Neural progenitor cell (in vitro differentiated cells): ENCODE measurements around the gene GRID1.

Source experiments
- EZH2 ChIP-seq: fragments of 200-600 bp; sonication (generic); IDR thresholded peaks from 2 replicates; pipeline ENCODE4 v1.6.1; 2017; ENCODE audit warnings: antibody characterized with exemption, mild to moderate bottlenecking, moderate library complexity
- EZH2phosphoT487 ChIP-seq: fragments of 200-600 bp; sonication (generic); IDR thresholded peaks from 2 replicates; pipeline ENCODE4 v1.6.1; 2017; ENCODE audit warnings: antibody characterized with exemption
- TF ChIP-seq, protein P1 (sequence below): fragments of 200-600 bp; sonication (generic); IDR thresholded peaks from 2 replicates; pipeline ENCODE4 v1.5.1; 2017; ENCODE audit warnings: antibody characterized with exemption, mild to moderate bottlenecking

DNA sequence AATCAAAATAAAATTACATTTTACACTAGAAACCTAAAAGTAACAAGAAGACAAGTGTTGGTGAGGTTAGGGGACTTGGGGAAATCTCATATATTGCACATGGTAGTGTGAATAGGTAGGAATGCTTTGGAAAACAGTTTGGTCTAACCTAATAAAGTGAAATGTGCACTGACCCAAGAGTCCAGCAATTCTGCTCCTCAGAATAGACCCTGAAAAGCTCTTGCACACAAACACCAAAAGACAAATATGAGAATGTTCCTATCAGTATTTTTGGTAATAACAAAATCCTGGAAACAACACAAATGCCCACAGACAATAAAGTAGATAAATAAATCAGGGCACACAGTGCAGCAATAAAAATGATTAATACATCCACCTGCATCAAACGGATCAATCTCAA, 165.7 kb downstream of the GRID1 start:
- TF ChIP-seq, protein P1, sequence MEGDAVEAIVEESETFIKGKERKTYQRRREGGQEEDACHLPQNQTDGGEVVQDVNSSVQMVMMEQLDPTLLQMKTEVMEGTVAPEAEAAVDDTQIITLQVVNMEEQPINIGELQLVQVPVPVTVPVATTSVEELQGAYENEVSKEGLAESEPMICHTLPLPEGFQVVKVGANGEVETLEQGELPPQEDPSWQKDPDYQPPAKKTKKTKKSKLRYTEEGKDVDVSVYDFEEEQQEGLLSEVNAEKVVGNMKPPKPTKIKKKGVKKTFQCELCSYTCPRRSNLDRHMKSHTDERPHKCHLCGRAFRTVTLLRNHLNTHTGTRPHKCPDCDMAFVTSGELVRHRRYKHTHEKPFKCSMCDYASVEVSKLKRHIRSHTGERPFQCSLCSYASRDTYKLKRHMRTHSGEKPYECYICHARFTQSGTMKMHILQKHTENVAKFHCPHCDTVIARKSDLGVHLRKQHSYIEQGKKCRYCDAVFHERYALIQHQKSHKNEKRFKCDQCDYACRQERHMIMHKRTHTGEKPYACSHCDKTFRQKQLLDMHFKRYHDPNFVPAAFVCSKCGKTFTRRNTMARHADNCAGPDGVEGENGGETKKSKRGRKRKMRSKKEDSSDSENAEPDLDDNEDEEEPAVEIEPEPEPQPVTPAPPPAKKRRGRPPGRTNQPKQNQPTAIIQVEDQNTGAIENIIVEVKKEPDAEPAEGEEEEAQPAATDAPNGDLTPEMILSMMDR, result no peak
- no peak for TF ChIP-seq EZH2
- no peak for TF ChIP-seq EZH2phosphoT487
